ENCODE results near the gene AKAP13. TPM values are rescaled to one million over a fixed set of nuclear protein-coding genes. Genes with fewer than 3 reads are reported as not detected.

AKAP13 gene
- total and polyA plus RNA-seq, 2 of the 13 experiments (the other 11 are each of a cell fraction or from before 2014, with no cell fraction given): 6.7 to 27.1 TPM

- TF ChIP-seq HOXA3 (CRISPR knock-in tag; IDR thresholded peaks at IDR 0.05): no peak
- TF ChIP-seq ZNF761 (CRISPR knock-in tag; conservative IDR thresholded peaks at IDR 0.05): no peak
- no peak for TF ChIP-seq CREB1 (IDR thresholded peaks at IDR 0.05)
- TF ChIP-seq CREB1 (CRISPR knock-in tag; IDR thresholded peaks at IDR 0.05): no peak
These were observed 163.3 kb downstream of the AKAP13 start (continued) for GRCh38 chr15:85543741-85544155.

- H3K79me2 ChIP-seq (ENCODE audit: insufficient read depth, low read length): no peaks in the 10 kb centered on the region
- TF ChIP-seq NONO (IDR thresholded peaks at IDR 0.05) (no peak), NONO (CRISPR knock-in tag; conservative IDR thresholded peaks at IDR 0.05) (no peak), ZNF598 (CRISPR knock-in tag; IDR thresholded peaks at IDR 0.05; ENCODE audit: borderline replicate concordance) (no peak), CAMTA2 (CRISPR knock-in tag; IDR thresholded peaks at IDR 0.05; ENCODE audit: borderline replicate concordance) (no peak), ZNF557 (CRISPR knock-in tag; IDR thresholded peaks at IDR 0.05) (no peak), ZNF343 (CRISPR knock-in tag; IDR thresholded peaks at IDR 0.05) (no peak), ZEB1 (IDR thresholded peaks at IDR 0.05; ENCODE audit: insufficient replicate concordance, low read depth) (no peak), ZMYM4 (CRISPR knock-in tag; IDR thresholded peaks at IDR 0.05) (no peak), CEBPG (CRISPR knock-in tag; IDR thresholded peaks at IDR 0.05) (no peak), ATM (IDR thresholded peaks at IDR 0.05; ENCODE audit: borderline replicate concordance) (no peak), MATR3 (CRISPR knock-in tag; IDR thresholded peaks at IDR 0.05) (no peak), ZNF747 (CRISPR knock-in tag; IDR thresholded peaks at IDR 0.05; ENCODE audit: borderline replicate concordance) (no peak), NFE2L2 (IDR thresholded peaks at IDR 0.05; ENCODE audit: low read length) (no peak), TCF7L2 (IDR thresholded peaks at IDR 0.05; ENCODE audit: low read depth, low read length) (no peak), ESRRA (CRISPR knock-in tag; IDR thresholded peaks at IDR 0.05; ENCODE audit: low read depth) (no peak), MEIS2 (CRISPR knock-in tag; IDR thresholded peaks at IDR 0.05) (no peak), ZNF431 (CRISPR knock-in tag; IDR thresholded peaks at IDR 0.05; ENCODE audit: borderline replicate concordance, low read depth) (no peak)
- TF ChIP-seq, protein P1, sequence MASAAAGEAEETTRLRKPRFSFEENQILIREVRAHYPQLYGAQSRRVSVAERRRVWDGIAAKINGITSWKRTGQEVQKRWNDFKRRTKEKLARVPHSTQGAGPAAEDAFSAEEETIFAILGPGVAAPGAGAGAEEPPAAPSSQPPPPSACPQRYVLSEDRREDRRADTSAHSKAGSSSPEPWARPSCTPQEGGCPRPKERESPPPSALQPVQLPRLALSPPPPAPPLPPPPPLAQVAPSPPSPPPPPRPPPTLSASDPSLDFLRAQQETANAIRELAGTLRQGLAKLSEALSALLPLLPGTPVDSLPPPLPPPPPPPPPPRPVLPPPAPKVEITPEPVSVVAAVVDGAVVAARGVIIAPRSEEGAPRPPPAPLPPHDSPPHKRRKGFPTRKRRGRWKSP (CRISPR knock-in tag; IDR thresholded peaks at IDR 0.05): no peak
- TF ChIP-seq, protein P2, sequence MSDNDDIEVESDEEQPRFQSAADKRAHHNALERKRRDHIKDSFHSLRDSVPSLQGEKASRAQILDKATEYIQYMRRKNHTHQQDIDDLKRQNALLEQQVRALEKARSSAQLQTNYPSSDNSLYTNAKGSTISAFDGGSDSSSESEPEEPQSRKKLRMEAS (IDR thresholded peaks at IDR 0.05): no peak
- no peak overlapping the region for H2AFZ ChIP-seq (ENCODE audit: low read length)
- H3K36me3 ChIP-seq (replicated peaks in 1 of 2; ENCODE audit: control insufficient read depth in 1 of 2, insufficient read depth in 2 of 2, low read length in 2 of 2): peaks cover 0 to 15% of the 10 kb centered on the region in 2 experiments
- in situ Hi-C loops (cut with HindIII; ENCODE audit: extremely low pct_ligation_motif_present, low pct_unique_long_range_greater_than_20kb) (no loop called here), intact Hi-C loops (cut with micrococcal nuclease; ENCODE audit: unreplicated experiment) (no loop called here)
- CTCF ChIA-PET (ENCODE audit: low intra/inter-chr PET ratio, low total read pairs): no interaction called here
- no peaks in the 10 kb centered on the region for H3K9me3 ChIP-seq (ENCODE audit: low read length)
- H3K27me3 ChIP-seq (ENCODE audit: control insufficient read depth in 1 of 2, insufficient read depth in 2 of 2, low read length in 2 of 2): no peaks in the 10 kb centered on the region
- DNase-seq (ENCODE audit: low spot score): no peak
- no TSS peak for BruUV-seq (replicated peaks)
- no peaks in the 10 kb centered on the region for H3K4me1 ChIP-seq (ENCODE audit: insufficient read depth, low read length)
- no peak overlapping the region for H3K4me2 ChIP-seq (ENCODE audit: low read depth, low read length)
- no peak for FAIRE-seq
- no peak overlapping the region for H3K4me3 ChIP-seq (replicated peaks in 1 of 3; ENCODE audit: insufficient read depth in 1 of 3, low read depth in 2 of 3, low read length in 3 of 3)
- ATAC-seq: no peak
- H4K20me1 ChIP-seq (ENCODE audit: insufficient read depth, low read length): no peaks in the 10 kb centered on the region
- WGBS (ENCODE audit: low lambda C conversion rate): 100% methylated on average over 1 of the region's 1 CpG
- no peak overlapping the region for H3K9ac ChIP-seq (ENCODE audit: insufficient read depth, low read depth, low read length)
- POLR2A ChIA-PET: no interaction called here
- no peak overlapping the region for H3K27ac ChIP-seq (ENCODE audit: extremely low read length, insufficient read depth, low read length)
These were observed 164.8 kb downstream of the AKAP13 start for GRCh38 chr15:85545185-85545584.
